T-helper 1 cell treated with Interleukin-12 subunit alpha and Interleukin-12 subunit beta and Interleukin-4 antibody, amounts not matched to agents 30 ng/mL and 1 ng/mL, for 36 hours (primary cell): ENCODE measurements around the gene AFTPH. TPM values are rescaled to one million over a fixed set of nuclear protein-coding genes. Genes with fewer than 3 reads are reported as not detected.

Experiments
- intact Hi-C: fragments of 100-400 bp; cut with micrococcal nuclease; formaldehyde crosslinking; loops from one replicate; pipeline ENCODE4 v1.15.1; 2024
- total RNA-seq: library from RNA; stranded (reverse); gene quantifications from 2 replicates; pipeline ENCODE4 v1.2.3, GENCODE V29; 2022

The AFTPH gene, protein sequence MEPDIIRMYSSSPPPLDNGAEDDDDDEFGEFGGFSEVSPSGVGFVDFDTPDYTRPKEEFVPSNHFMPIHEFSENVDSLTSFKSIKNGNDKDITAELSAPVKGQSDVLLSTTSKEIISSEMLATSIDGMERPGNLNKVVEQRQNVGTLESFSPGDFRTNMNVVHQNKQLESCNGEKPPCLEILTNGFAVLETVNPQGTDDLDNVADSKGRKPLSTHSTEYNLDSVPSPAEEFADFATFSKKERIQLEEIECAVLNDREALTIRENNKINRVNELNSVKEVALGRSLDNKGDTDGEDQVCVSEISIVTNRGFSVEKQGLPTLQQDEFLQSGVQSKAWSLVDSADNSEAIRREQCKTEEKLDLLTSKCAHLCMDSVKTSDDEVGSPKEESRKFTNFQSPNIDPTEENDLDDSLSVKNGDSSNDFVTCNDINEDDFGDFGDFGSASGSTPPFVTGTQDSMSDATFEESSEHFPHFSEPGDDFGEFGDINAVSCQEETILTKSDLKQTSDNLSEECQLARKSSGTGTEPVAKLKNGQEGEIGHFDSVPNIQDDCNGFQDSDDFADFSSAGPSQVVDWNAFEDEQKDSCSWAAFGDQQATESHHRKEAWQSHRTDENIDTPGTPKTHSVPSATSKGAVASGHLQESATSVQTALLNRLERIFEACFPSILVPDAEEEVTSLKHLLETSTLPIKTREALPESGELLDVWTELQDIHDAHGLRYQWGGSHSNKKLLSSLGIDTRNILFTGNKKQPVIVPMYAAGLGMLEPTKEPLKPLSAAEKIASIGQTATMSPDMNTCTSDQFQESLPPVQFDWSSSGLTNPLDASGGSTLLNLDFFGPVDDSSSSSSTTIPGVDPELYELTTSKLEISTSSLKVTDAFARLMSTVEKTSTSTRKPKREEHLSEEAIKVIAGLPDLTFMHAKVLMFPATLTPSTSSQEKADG
- total RNA-seq = 39.0 and 41.5 TPM in 2 replicates

DNA sequence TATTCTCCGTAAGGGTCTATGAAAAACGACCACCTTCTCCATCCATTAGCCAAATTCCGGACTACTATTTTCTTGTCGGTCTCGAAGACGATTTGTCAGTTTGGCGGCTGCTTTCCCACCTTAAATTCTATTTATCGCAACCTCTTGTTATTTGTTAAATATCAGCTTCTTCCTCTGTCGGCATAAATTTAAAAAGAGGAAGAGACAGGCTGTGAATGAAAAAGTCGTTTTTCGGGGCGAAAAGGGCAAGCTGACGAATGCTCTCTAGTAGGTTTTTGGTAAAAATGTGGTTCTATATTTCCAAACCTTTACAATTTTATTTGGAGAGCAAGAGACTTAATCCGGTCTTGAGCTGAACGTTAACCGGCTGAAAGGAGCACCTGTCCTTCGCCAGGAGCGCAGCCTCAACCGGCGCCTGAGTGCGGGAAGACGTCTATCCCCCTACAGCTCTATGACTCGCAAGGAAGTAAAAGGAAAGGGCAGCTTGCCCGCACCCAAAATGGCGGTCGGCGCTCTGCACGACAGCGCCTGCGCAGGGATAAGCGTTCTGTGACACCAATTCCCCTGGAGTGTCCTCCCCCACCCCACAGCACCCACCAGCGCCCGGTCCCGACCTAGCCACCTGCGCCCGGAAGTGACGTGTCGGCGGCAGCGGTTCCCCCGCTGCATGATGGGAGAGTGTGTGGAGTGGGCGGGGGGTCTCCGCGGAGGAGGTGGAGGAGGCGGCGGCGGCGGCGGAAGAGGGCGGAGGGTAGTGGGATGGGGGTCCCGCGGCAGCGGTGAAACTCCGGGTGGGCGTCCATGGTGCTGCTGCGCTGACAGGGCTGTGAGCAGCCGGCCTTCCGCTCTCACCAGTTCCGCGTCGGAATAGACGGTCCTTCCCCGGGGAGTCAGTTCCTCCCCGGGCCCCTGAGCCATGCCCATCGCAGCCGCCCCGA is at the start of gene AFTPH:
Gene AFTPH (plus strand): TSS at position 663 of the 938 bp plus-strand sequence. CDS start 27,147 bp downstream, outside the sequence.
- intact Hi-C loops = loop anchor here (1.0 to 10.0 kb wide), 23 partner anchors 63 to 1051 kb away; partner anchors contain the start of genes ACTR2, MDH1, PELI1 and RAB1A

GRCh38 chr2:64474636-64475035 is 49.5 kb upstream of the AFTPH start:
- intact Hi-C loops = no loop called here

DNA sequence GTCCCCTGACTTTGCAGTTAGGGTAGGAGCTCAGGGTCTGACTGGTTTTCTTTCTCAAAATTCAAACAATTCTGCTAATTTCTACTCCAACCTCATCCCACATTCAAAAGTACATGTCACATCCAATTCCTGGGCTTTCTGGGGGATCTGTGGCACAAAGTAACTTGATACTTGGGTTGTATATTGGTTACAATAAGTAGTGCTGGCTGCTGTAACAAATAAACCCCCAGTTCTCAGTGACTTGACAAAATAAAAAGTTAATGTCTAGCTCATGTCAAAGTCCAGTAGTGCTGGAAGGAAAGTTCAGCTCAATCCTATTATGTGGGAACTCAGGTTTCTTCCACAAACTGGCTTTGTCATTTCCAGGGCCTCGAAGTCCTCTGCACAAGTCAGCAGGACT is 47.1 kb upstream of the AFTPH start:
- intact Hi-C loops = no loop called here

DNA sequence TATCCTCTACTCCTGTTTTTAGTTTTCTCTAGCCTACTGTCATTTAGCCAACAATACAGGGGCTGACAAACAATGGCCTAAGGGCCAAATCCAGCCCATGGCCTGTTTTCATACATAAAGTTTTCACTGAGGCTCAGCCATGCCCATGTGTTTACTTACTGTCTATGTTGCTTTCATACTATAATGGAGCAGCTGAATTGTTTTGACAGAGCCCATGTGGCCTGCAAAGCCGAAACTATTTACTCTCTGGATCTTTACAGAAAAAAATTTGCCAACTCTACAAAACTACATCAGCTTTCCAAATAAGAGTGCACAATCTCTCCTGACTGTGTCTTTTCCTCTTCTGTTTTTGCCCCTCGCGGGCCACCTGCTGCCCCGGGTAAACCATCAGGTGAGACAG is 46.1 kb upstream of the AFTPH start:
- intact Hi-C loops = no loop called here

DNA sequence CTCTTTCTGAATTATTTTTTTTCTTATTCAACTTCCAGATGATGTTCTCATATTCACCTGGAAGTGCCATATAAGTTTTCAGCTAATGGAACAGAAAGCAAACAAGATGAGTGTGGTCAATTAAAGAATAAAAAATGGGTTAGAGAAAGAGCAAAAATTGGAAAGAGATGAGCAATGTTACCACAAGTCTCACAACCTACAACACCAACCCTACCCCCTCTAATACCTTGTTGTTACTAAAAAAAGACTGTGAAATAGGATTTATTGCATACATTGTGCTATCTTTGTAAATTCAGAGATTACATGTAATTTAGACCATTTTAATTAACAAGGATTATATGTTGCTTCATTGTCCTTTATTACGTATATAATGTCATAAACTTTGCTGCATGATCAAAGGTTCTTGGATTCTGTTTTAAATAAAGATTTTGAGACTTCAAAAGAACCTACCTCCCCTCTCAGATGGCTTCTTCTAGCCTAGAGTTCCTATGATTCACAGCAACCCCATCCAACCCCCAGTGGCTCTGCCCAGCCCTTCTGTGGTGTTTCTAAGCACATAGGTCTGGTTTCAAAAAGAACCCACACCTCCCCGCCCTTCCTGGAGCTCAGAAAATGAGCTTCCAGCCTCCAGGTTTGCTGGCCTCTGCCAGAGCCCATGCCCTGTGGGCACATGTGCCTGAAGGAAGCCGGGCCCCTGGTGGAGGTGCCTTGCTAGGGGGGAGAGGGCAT is 45.5 kb upstream of the AFTPH start:
- intact Hi-C loops = no loop called here

DNA sequence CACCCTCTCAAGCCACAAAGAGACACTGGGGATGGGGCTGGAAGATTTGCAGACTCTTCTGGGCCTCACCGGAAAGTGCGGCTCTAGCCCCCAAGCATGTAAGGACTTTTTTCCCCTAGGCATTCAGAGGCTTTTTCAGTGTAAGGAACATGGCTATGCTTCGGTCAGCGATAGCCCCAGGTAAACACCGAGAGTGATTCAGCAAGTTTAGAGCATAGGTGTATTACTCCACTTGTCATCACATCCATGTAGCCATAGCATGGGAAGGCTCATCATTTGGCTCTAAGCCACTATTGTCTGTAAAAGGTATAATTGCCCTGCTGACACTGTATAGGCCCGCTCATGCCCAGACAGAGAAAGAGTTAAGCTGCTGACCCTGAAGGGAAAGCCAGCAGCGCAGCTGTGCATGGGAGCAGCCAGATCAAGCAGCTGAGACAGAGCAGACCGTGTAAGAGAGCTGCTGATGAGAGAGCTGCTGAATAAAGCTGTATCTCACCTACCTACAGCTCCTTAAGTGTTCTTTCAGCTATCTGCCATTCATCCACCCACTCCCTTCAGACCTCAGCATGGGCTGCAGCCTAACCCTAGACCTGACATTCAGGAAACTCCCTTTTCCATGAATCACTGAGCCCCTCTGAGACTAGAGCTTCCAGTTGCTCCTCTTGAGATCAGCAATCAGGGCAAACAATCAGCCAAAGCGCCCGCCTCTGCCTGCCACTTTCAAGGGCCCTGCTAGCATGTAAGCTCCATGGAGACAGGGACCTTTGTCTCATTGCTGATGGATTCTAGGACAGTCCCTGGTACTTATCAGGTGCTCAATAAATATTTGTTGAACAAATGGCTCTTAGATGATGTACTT is 44.6 kb upstream of the AFTPH start:
- intact Hi-C loops = loop anchor here (10.0 kb wide), 2 partner anchors 595 to 785 kb away; no protein-coding TSS in a partner anchor

GRCh38 chr2:64481665-64482064 is 42.5 kb upstream of the AFTPH start:
- intact Hi-C loops = loop anchor here (10.0 kb wide), 2 partner anchors 597 to 787 kb away; no protein-coding TSS in a partner anchor

DNA sequence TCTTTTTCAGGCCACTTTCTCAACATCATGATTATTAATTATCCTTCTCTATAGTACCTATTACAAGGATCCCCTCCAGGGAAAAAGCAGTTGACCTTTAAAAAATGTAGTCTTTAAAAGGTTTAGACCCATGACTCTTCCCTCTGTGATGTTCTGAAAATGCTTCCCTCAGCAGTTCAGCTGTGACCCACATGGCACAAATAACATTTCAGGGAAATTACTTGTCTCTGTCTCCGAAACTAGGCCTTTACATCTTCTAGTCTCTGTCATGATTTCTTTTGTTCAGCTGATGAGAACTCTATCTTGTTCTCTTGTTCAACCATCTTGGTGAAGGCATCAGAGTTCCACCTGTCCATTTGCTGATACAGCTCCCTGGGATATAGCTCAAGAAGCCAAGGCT is 41.9 kb upstream of the AFTPH start:
- intact Hi-C loops = loop anchor here (10.0 kb wide), 2 partner anchors 597 to 787 kb away; no protein-coding TSS in a partner anchor

DNA sequence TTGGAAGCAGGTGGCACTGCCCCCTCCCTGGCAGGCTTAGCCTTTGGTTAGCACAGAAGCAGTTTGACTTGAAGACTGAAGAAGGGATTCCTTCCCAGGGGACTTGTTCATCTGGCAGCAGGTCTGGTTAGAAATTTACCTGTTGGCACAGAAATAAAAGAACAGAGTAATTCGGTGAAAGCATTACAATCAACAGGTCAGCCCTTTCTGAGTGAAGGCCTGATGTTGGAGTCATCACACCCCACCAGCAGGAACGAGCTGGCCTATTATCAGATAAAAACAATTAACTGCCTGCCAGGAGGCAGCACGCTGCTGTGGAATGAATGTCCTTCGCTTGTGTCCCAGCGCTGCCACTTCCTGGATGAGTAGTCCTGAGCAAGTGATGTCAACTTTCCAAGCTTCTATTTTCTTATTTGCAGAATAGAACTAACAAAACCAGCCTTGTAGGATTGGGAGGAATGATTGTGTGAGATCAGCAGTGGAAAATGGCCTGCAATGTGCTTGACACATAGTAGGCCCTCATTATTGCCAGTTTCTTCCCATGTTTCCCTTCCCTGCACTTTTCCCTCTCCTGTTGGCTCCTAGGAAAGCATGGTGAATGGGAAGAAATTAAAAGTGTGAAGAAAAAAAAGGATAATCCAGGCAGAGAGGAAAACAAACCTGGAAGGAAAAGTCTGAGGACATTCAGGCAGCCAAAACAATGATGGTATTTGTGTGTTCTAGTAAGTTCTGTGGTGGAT is 41.2 kb upstream of the AFTPH start:
- intact Hi-C loops = loop anchor here (10.0 kb wide), 2 partner anchors 598 to 788 kb away; no protein-coding TSS in a partner anchor

DNA sequence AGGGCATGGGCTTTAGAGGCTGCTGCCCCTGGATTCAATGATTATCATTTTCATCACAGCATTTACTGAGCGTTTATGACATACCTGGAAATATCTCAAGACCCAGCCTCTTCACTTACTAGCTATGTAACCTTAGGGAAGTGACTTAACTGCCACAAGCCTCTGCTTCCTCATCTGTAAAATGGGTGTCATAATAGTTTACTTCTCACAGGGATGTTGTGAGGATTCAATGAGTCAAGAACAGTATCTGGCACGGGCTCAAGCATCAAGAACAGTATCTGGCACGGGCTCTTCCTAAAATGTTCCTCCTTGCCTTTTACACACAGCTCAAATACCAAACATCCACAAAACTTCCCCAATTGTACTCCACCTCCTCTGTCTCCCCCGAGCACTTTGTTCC is 38.8 kb upstream of the AFTPH start:
- intact Hi-C loops = loop anchor here (10.0 kb wide), 2 partner anchors 601 to 791 kb away; no protein-coding TSS in a partner anchor

DNA sequence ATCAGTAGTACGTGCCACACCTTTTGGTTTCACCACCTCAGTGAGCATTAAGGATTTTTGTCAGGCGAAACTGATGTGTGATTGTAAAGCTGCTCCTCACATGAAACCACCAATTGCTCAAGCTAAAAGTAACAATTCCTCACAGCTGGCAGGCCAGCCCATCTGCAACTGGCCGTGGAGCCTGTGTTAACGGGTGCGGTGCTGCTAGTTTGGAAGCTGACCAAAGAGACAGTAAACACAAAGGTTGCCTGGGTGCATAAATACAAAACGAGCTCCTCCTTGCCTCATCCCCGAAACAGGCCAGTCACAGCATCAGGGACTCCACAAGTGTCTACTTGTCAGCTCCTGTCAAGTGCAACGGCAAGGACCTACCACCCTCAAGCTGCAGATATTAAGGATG is 38.2 kb upstream of the AFTPH start:
- intact Hi-C loops = loop anchor here (10.0 kb wide), 2 partner anchors 601 to 791 kb away; no protein-coding TSS in a partner anchor

DNA sequence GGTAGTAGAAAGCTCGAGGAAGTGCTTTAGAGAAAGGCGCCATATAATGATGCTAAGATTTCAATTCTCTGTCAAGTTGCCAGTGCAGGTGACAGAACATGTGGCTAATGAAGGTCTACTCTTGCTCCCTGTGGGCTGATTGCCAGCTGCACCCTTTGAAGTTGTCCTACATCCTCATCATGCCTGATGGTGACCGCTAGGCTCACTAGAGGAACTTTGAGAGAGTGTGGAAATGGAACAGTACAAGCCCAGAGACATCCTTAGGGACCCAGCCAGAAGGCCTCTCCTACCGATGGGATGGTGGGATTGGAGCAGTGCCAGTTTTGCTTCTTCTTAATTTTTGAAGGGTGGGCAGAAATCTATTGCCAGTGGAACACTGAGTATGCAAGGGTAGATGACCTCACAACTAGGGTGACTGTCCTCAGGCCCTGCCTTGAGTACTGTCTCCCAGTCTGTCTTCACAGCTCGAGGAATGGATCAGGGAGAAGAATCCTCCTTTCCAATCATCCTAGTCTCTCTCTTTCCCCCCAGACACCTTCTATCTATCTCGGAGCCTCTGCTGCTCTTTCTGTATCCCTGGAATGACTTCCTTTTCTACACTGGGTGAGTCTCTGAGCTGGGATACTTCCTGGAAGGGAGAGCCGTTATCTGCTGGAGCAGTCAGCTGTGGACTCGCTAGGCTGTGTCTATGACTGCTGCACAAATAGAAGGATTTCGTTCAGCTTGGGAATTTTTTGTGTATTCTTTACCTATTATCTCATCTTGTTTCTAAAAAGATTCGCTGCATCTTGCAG is 36.7 kb upstream of the AFTPH start:
- intact Hi-C loops = loop anchor here (1.0 to 10.0 kb wide), 5 partner anchors 30 to 793 kb away; no protein-coding TSS in a partner anchor

GRCh38 chr2:64488050-64488974 is 35.8 kb upstream of the AFTPH start:
- intact Hi-C loops = loop anchor here (1.0 to 10.0 kb wide), 5 partner anchors 31 to 794 kb away; no protein-coding TSS in a partner anchor

- intact Hi-C loops = loop anchor here (10.0 kb wide), 2 partner anchors 604 to 794 kb away; no protein-coding TSS in a partner anchor
Observed at GRCh38 chr2:64489081-64489751, 34.9 kb upstream of the AFTPH start.

DNA sequence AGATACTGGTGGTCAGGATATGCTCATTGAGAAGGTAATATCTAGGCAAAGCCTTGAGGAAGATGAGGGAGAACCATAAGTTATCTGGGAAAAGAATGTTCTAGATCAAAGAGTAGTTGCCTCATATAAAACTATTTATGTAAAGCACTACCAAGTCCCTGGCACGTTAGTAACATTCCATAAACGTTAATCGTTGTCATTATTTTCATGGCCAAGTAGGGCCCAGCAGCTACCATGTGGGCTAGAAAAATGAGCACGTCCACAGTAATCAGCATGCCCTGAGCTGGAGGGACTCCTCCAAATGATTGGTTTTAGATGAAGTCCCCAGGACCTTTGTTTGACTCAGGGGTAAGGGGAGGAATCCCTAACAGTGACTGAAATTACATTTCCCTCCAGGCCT is 32.7 kb upstream of the AFTPH start:
- intact Hi-C loops = no loop called here
